Measurements from ENCODE around the gene LUZP2.
"Not testable (repeated sequence)": the region's sequence is repeated elsewhere in the genome, so short reads cannot be mapped to it uniquely, and the experiment has no call there.

Gene LUZP2

DNA sequence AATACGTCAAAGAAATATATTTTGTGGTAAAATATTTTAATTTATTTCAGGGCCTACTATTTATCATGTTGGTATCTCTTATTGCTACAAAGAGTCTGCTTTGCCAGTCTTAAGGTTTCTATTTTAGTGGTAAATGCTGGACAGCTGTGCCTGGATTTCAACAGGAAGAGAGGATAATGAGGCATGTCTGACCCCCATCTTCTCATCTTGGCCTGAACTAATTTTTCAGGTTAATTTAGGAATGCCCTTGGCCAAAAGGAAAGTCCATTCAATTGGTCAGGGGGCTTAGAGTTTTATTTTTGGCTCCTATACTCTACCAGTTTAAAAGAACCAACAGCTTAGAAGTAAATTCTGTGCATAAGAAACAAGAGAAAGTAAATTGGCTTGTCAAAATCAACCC lies 428.2 kb downstream of the LUZP2 start:
- no peak overlapping the region for H3K27ac ChIP-seq
- no peak for TF ChIP-seq CTCF (conservative IDR thresholded peaks at IDR 0.05)

DNA sequence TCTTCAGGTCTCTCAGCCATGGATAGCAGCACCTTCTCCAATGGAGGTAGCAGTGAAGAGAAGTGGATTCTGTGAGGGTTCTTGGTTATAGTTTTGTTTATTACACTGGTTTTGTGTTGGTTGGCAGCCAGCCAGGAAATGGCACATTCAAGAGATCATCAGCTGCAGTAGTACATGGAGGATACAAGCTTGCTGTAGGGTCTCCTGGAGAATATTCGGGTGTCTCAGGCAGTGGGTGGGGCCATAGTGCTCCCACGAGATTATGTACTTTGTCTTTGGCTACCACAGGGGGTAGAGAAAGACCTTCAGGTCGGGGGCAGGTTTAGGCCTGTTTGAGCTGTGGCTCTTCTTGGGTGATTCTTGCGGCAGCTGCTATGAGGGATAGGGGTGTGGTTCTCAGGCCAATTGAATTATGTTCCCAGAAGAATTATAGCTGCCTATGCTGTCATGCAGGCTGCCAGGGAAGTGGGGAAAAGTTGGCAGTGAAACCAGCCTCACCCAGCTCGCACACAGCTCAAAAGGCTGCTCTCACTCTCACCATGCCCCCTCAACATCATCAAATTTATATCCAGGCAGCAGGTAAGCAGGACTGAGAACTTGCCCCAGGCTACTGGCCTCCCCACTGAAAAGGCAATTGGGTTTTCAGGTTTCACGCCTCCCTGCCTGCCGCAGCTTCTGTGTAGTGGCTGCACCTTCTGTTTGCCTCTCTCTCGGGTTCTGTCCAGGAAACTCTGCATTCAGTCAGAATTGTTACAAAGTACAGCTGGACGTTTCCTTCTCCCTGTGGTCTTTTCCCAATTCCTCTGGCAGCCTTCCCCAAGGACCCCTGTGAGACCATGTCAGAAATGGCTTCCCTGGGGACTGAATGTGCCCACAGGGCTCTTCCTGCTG lies 435.5 kb downstream of the LUZP2 start:
- no peak overlapping the region for H3K27ac ChIP-seq
- TF ChIP-seq CTCF (conservative IDR thresholded peaks at IDR 0.05) (no peak), ZFX (IDR thresholded peaks at IDR 0.05) (no peak)

- no peak overlapping the region for H3K27ac ChIP-seq
- no peak for TF ChIP-seq CTCF (conservative IDR thresholded peaks at IDR 0.05)
- TF ChIP-seq ZFX (IDR thresholded peaks at IDR 0.05), result no peak
Measured at GRCh38 chr11:24934733-24935439, 438.0 kb downstream of the LUZP2 start.

DNA sequence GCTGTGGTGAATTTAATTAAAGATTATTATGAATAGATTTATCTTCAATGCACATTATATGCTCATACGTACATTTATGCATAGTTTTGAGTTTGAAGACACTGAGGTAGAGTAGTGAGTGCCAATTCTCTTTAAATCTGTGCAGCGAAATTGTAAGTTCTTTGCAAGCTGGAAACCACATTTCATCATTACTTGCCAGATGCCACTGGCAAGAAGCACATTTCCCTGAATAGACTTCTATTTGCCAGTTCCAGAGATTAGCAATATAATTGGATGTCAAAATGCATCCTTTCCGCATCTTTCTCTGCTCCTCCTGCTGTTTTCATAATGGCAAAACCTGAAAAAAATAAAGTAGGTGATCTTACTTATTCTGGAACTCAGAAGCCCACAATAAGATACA lies 448.0 kb downstream of the LUZP2 start:
- H3K27ac ChIP-seq, result no peak overlapping the region
- TF ChIP-seq ZFX (IDR thresholded peaks at IDR 0.05) (no peak), CTCF (conservative IDR thresholded peaks at IDR 0.05) (no peak)

DNA sequence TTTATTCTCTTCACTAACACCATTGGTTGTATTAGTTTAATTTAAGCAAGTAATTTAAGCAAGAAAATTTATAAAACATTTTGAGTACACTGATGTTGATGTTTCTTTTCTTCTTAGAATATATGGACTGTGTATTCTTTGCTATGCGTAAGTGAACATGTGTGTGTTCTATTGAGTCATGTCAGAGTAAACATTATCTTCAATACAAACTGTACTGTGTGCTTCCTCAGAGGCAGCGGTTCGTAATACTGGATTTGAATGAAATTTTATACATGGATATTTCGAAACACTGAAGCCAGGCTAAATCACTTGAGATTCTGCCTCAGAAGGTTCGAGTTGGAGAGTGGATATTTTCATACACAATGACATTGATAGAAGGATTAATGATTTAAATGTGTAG lies 452.6 kb downstream of the LUZP2 start:
- H3K27ac ChIP-seq, result no peak overlapping the region
- TF ChIP-seq CTCF (conservative IDR thresholded peaks at IDR 0.05), result no peak
- no peak for TF ChIP-seq ZFX (IDR thresholded peaks at IDR 0.05)

DNA sequence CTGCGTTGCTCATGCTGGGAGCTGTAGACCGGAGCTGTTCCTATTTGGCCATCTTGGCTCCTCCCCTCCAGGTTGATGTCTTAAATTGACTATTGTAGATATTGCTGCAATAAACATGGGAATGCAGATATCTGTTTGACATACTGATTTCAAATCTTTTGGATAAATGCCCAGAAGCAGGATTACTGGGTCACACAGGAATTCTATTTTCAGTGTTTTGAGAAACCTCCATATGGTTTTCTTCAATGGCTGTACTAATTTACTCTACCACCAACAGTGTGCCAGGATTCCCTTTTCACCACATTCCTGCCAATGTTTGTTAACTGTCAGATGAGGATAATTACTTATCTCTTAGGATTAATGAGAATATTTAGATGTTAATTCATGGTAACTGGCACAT lies 467.0 kb downstream of the LUZP2 start:
- TF ChIP-seq CTCF (conservative IDR thresholded peaks at IDR 0.05) (no peak), ZFX (IDR thresholded peaks at IDR 0.05) (no peak)

DNA sequence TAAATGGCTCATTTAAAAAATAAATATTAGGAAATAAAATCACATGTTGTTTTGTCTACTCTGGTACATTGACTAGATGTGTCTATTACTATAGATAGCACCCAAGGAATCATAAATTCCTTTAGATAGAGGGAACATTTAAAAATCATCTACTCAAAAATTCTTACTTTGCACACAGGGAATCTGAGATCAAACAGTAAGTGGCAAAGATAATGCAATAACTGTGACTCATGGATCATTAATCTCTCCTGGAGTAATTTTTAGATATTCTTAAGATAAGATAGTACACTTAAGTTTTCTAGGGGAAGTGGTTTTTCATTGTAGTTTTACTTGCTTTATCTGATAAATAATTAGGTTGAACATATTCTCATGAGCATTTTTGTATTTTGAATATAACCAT lies 468.9 kb downstream of the LUZP2 start:
- TF ChIP-seq ZFX (IDR thresholded peaks at IDR 0.05) (no peak), CTCF (conservative IDR thresholded peaks at IDR 0.05) (no peak)
- no peak overlapping the region for H3K27ac ChIP-seq

More for the DNA sequence above, 467.0 kb downstream of the LUZP2 start:
- no peak overlapping the region for H3K27ac ChIP-seq

GRCh38 chr11:24993903-24994302 lies 497.1 kb downstream of the LUZP2 start:
- H3K27ac ChIP-seq, result not testable (repeated sequence)

GRCh38 chr11:24999929-25000328 lies 503.1 kb downstream of the LUZP2 start:
- not testable (repeated sequence) for H3K27ac ChIP-seq
